SK-N-MC (cell line): ENCODE results near the gene CDC42EP3.

Experiments used
- EZH2 ChIP-seq: fragments of 200-600 bp; sonication (generic); IDR thresholded peaks from one replicate; pipeline ENCODE4 v1.6.1; 2017; ENCODE audit warnings: antibody characterized with exemption
- POLR2AphosphoS5 ChIP-seq: IDR thresholded peaks from 2 replicates; pipeline ENCODE4 v1.6.1; 2012; ENCODE audit warnings: mild to moderate bottlenecking, low read depth, low read length, borderline replicate concordance

GRCh38 chr2:37669446-37669845, 2.0 kb downstream of the CDC42EP3 start:
- TF ChIP-seq POLR2AphosphoS5 (no peak), EZH2 (no peak)
